H1 (cell line): ENCODE results near the gene MEGF11. TPM values are rescaled to one million over a fixed set of nuclear protein-coding genes. Genes with fewer than 3 reads are reported as not detected.

ENCODE experiments used
- CTCF ChIA-PET: fragments of 300-600 bp; sonication (Branson Sonifier 250); formaldehyde crosslinking; loops from one replicate; lab custom pipeline; 2021; ENCODE audit not compliant: partially characterized antibody; lab: Charles Lee
- POLR2A ChIA-PET: fragments of 300-600 bp; sonication (Branson Sonifier 250); formaldehyde crosslinking; loops from one replicate; lab custom pipeline; 2021; ENCODE audit warnings: inconsistent platforms; ENCODE audit not compliant: partially characterized antibody; lab: Charles Lee
- DNase-seq, 2 experiments: peaks; one replicate each; pipeline versions ENCODE4 v3.0.0 to v3.0.0-alpha.2; 2010 to 2022; ENCODE audit warnings: low spot score in 2 of 2, low read depth in 1 of 2, mixed read lengths in 1 of 2
- FAIRE-seq: peaks from 2 replicates; lab custom pipeline; 2011; peaks lifted over from hg19 to GRCh38; lab: Jason Lieb, UNC
- H2AFZ ChIP-seq: 2 replicates; pipeline ENCODE4 v1.8.1; 2012; ENCODE audit warnings: low read length, inconsistent platforms
- H2AK5ac ChIP-seq: 2 replicates; pipeline ENCODE4 v1.6.1; 2013; ENCODE audit warnings: low read depth, low read length
- H2BK120ac ChIP-seq: replicated peaks from 2 replicates; pipeline ENCODE3; 2013; ENCODE audit warnings: low read depth, low read length, inconsistent platforms
- H2BK12ac ChIP-seq: 2 replicates; pipeline ENCODE4 v1.6.1; 2013; ENCODE audit warnings: low read depth, low read length
- H2BK15ac ChIP-seq: 2 replicates; pipeline ENCODE4 v1.6.1; 2013; ENCODE audit warnings: low read length
- H2BK20ac ChIP-seq: 2 replicates; pipeline ENCODE4 v1.6.1; 2013; ENCODE audit warnings: low read length
- H2BK5ac ChIP-seq: 2 replicates; pipeline ENCODE4 v1.6.1; 2013; ENCODE audit warnings: low read depth, low read length
- H3K14ac ChIP-seq: 2 replicates; pipeline ENCODE4 v1.6.1; 2013; ENCODE audit warnings: inconsistent platforms; ENCODE audit not compliant: insufficient read length
- H3K18ac ChIP-seq: 2 replicates; pipeline ENCODE4 v1.6.1; 2013; ENCODE audit warnings: low read length; ENCODE audit errors: extremely low read depth
- H3K23ac ChIP-seq: 2 replicates; pipeline ENCODE4 v1.6.1; 2013; ENCODE audit warnings: inconsistent platforms; ENCODE audit not compliant: insufficient read length
- H3K23me2 ChIP-seq: 2 replicates; pipeline ENCODE4 v1.6.1; 2013; ENCODE audit warnings: low read depth, low read length
- H3K27ac ChIP-seq: 2 replicates; pipeline ENCODE4 v1.6.1; 2011; ENCODE audit warnings: low read depth, low read length, inconsistent platforms
- H3K27me3 ChIP-seq, 4 experiments: replicated peaks in 1 of 4; 1 replicate in 1 of 4; 2 replicates in 3 of 4; pipeline versions ENCODE4 v1.6.1 to v1.8.1; 2011 to 2013; ENCODE audit warnings: low read length in 3 of 4, mild to moderate bottlenecking in 3 of 4, inconsistent platforms in 2 of 4, mixed read lengths in 2 of 4, moderate library complexity in 1 of 4; ENCODE audit not compliant: control insufficient read depth in 3 of 4, insufficient read depth in 3 of 4; ENCODE audit errors: extremely low read depth in 1 of 4
- H3K36me3 ChIP-seq, 4 experiments: 2 replicates each; pipeline versions ENCODE4 v1.6.1 to v1.8.1; 2011 to 2013; ENCODE audit warnings: mild to moderate bottlenecking in 4 of 4, low read length in 3 of 4, moderate library complexity in 2 of 4, control low read depth in 1 of 4, inconsistent platforms in 1 of 4; ENCODE audit not compliant: insufficient read depth in 4 of 4, control insufficient read depth in 2 of 4
- H3K4ac ChIP-seq: replicated peaks from 2 replicates; pipeline ENCODE3; 2013; ENCODE audit warnings: low read length, low read depth, mixed read lengths, inconsistent platforms; ENCODE audit not compliant: insufficient read length
- H3K4me1 ChIP-seq, 4 experiments: replicated peaks in 1 of 4; 1 replicate in 1 of 4; 2 replicates in 3 of 4; pipeline versions ENCODE4 v1.6.1 to v1.8.1; 2011 to 2013; ENCODE audit warnings: low read length in 3 of 4, inconsistent platforms in 2 of 4, mixed read lengths in 1 of 4; ENCODE audit not compliant: insufficient read depth in 4 of 4, control insufficient read depth in 3 of 4
- H3K4me2 ChIP-seq, 2 experiments: 2 replicates each; pipeline versions ENCODE4 v1.6.1 to v1.8.1; 2011 to 2013; ENCODE audit warnings: low read depth in 2 of 2, low read length in 2 of 2, control low read depth in 1 of 2, inconsistent platforms in 1 of 2, mild to moderate bottlenecking in 1 of 2; ENCODE audit not compliant: insufficient read depth in 1 of 2
- H3K4me3 ChIP-seq, 4 experiments: fragments of 200-600, 300-600 bp in 1 of 4; sonication (generic), shearing (Covaris generic), sonication (Bioruptor Twin) in 1 of 4; 2 replicates each; pipeline versions ENCODE4 v1.5.1 to v1.8.1; 2011 to 2016; ENCODE audit warnings: low read length in 4 of 4, low read depth in 3 of 4, control low read depth in 2 of 4, inconsistent platforms in 2 of 4, mild to moderate bottlenecking in 2 of 4, mixed read lengths in 1 of 4, moderate library complexity in 1 of 4; ENCODE audit not compliant: insufficient read depth in 2 of 4; ENCODE audit errors: extremely low read depth in 1 of 4
- H3K56ac ChIP-seq: replicated peaks from 2 replicates; pipeline ENCODE3; 2013; ENCODE audit warnings: low read depth, mild to moderate bottlenecking, mixed read lengths, low read length, inconsistent platforms; ENCODE audit not compliant: insufficient read length
- H3K79me1 ChIP-seq: 2 replicates; pipeline ENCODE4 v1.6.1; 2013; ENCODE audit warnings: low read depth, low read length, control low read depth
- H3K79me2 ChIP-seq, 2 experiments: 2 replicates each; pipeline versions ENCODE4 v1.6.1 to v1.8.1; 2012 to 2013; ENCODE audit warnings: low read length in 2 of 2, mild to moderate bottlenecking in 2 of 2, inconsistent platforms in 1 of 2; ENCODE audit not compliant: insufficient read depth in 2 of 2, control insufficient read depth in 1 of 2
- H3K9ac ChIP-seq, 4 experiments: replicated peaks in 1 of 4; 1 replicate in 1 of 4; 2 replicates in 3 of 4; pipeline versions ENCODE4 v1.6.1 to v1.8.1; 2011 to 2013; ENCODE audit warnings: low read depth in 3 of 4, low read length in 3 of 4, control low read depth in 2 of 4, mild to moderate bottlenecking in 2 of 4, moderate library complexity in 2 of 4, inconsistent platforms in 1 of 4; ENCODE audit errors: extremely low read depth in 1 of 4
- H3K9me3 ChIP-seq, 2 experiments: 2 replicates each; pipeline versions ENCODE4 v1.6.1 to v1.8.1; 2012 to 2013; ENCODE audit warnings: mild to moderate bottlenecking in 2 of 2, moderate library complexity in 2 of 2, control low read depth in 1 of 2, inconsistent platforms in 1 of 2, low read depth in 1 of 2, low read length in 1 of 2, mixed read lengths in 1 of 2; ENCODE audit not compliant: insufficient read depth in 2 of 2
- H4K20me1 ChIP-seq, 2 experiments: replicated peaks in 1 of 2; 2 replicates each; pipeline versions ENCODE3 to v1.8.1; 2011 to 2013; ENCODE audit warnings: inconsistent platforms in 2 of 2, low read length in 2 of 2, mild to moderate bottlenecking in 1 of 2; ENCODE audit not compliant: insufficient read depth in 2 of 2, control insufficient read depth in 1 of 2
- H4K5ac ChIP-seq: 2 replicates; pipeline ENCODE4 v1.6.1; 2013; ENCODE audit warnings: low read length, low read depth, mixed read lengths, inconsistent platforms; ENCODE audit not compliant: insufficient read length
- H4K8ac ChIP-seq: 2 replicates; pipeline ENCODE4 v1.8.0; 2013; ENCODE audit warnings: mild to moderate bottlenecking, moderate library complexity, low read length, inconsistent platforms; ENCODE audit not compliant: insufficient read depth; ENCODE audit errors: extremely low read depth
- H4K91ac ChIP-seq: replicated peaks from 2 replicates; pipeline ENCODE3; 2013; ENCODE audit warnings: low read length, mixed read lengths, inconsistent platforms; ENCODE audit not compliant: insufficient read length
- ASH2L ChIP-seq: fragments of 200-600, 300-600 bp; sonication (generic); IDR thresholded peaks from one replicate; pipeline ENCODE4 v1.7.1; 2017; ENCODE audit warnings: low read length
- ATF3 ChIP-seq: IDR thresholded peaks from 2 replicates; pipeline ENCODE4 v1.6.1; 2011; ENCODE audit warnings: low read depth, mild to moderate bottlenecking, low read length; ENCODE audit not compliant: insufficient read depth
- BRCA1 ChIP-seq: IDR thresholded peaks from 2 replicates; pipeline ENCODE4 v1.6.1; 2012; ENCODE audit warnings: low read depth, low read length, improper control_type of control experiment
- CREB1 ChIP-seq: IDR thresholded peaks from 2 replicates; pipeline ENCODE4 v1.6.1; 2012; ENCODE audit warnings: inconsistent platforms
- EZH2 ChIP-seq: fragments of 200-600 bp; sonication (generic); IDR thresholded peaks from 2 replicates; pipeline ENCODE4 v1.7.1; 2012; ENCODE audit warnings: low read depth, mild to moderate bottlenecking, moderate library complexity, low read length, inconsistent platforms; ENCODE audit not compliant: severe bottlenecking
- GTF2F1 ChIP-seq: IDR thresholded peaks from 2 replicates; pipeline ENCODE4 v1.6.1; 2012; ENCODE audit warnings: low read depth, low read length, improper control_type of control experiment, borderline replicate concordance
- JUND ChIP-seq: IDR thresholded peaks from 2 replicates; pipeline ENCODE4 v1.6.1; 2011; ENCODE audit warnings: mild to moderate bottlenecking, improper control_type of control experiment, low read length
- KDM5A ChIP-seq: fragments of 200-600 bp; IDR thresholded peaks from 2 replicates; pipeline ENCODE4 v1.7.1; 2012; ENCODE audit warnings: mild to moderate bottlenecking, low read length, inconsistent platforms, mixed read lengths
- RAD21 ChIP-seq, 2 experiments: IDR thresholded peaks in 1 of 2; conservative IDR thresholded peaks in 1 of 2; 2 replicates each; pipeline ENCODE4 v1.6.1; 2011; ENCODE audit warnings: low read depth in 2 of 2, low read length in 2 of 2, improper control_type of control experiment in 1 of 2, inconsistent platforms in 1 of 2, mild to moderate bottlenecking in 1 of 2, moderate library complexity in 1 of 2
- TBP ChIP-seq: IDR thresholded peaks from 2 replicates; pipeline ENCODE4 v1.6.1; 2011; ENCODE audit warnings: low read depth, low read length, improper control_type of control experiment
- WGBS, 2 experiments: shearing (Covaris generic) in 1 of 2; methylation state at CpG; one replicate each; pipeline versions ENCODE4 v1.1.6 to v1.1.7; 2013 to 2015; ENCODE audit warnings: low lambda C conversion rate in 2 of 2, mixed read lengths in 2 of 2, inconsistent platforms in 1 of 2, low coverage in 1 of 2, missing lambda C conversion rate in 1 of 2; ENCODE audit not compliant: insufficient replicate concordance in 2 of 2, insufficient coverage in 1 of 2, insufficient read length in 1 of 2; ENCODE audit errors: extremely low coverage in 1 of 2, missing lambda C conversion rate in 1 of 2; 5-methylcytosine and 5-hydroxymethylcytosine counted together
- polyA plus RNA-seq, 7 experiments: library from polyadenylated mRNA; depleted of rRNA in 3 of 7; stranded (reverse) in 5 of 7; unstranded in 2 of 7; fragments of >200 nt in 5 of 7; fragments of 200-250 nt in 2 of 7; gene quantifications; 1 replicate in 5 of 7; 2 replicates in 1 of 7; 4 replicates in 1 of 7; pipeline versions ENCODE4 v1.2.1 to v1.2.3, GENCODE V29; 2011 to 2013; ENCODE audit warnings: missing spikeins in 2 of 7, mixed read lengths in 2 of 7
- total RNA-seq: library from RNA; stranded (reverse); fragmentation: NEBNext Ultra II Directional; extraction: Animal tissue kit (Norgen Biotek cat#: 25700); gene quantifications from 2 replicates; pipeline ENCODE4 v1.2.1, GENCODE V29; 2021
- TF ChIP-seq, protein P1 (sequence below): IDR thresholded peaks from 2 replicates; pipeline ENCODE4 v1.6.1; 2012; ENCODE audit warnings: inconsistent platforms

The MEGF11 gene
- total and polyA plus RNA-seq, 2 of the 8 experiments (the other 6 are each of a cell fraction or from before 2014, with no cell fraction given), result 4.4 to 4.8 TPM

DNA sequence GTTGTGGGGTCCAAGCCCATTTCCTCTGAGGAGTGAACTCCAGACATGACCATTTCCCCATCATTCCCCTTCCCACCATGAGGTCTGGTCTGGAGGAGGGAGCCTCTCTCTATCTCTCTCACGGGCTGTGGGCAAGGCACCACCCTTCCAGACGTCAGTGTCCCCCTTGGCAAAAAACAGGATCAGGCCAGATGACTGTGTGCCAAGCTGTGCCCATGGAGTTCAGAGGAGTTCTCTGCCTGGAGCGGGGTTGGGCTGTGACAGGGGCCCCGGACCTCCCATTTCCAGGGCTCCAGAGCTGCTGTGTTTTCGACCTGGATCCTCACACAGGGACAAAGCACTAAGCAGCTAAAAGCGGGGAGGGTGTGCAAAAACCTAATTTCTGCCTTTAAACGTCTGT lies 259.8 kb downstream of the MEGF11 start:
- Histone ChIP-seq H3K27ac (no peak overlapping the region), H3K56ac (no peak overlapping the region), H2BK12ac (no peak overlapping the region), H4K5ac (no peak overlapping the region), H4K8ac (peak overlapping the region; percentile 31; the same call in 1 of the 2 replicates), H3K23me2 (no peaks in the 10 kb centered on the region), H2BK15ac (peak overlapping the region; percentile 75; the same call in 1 of the 2 replicates), H3K79me2 (no peaks in the 10 kb centered on the region), H3K4me3 (no peak overlapping the region), H3K36me3 (no peaks in the 10 kb centered on the region), H3K4me2 (no peak overlapping the region), H2BK20ac (no peak overlapping the region), H3K14ac (no peak overlapping the region), H3K9me3 (no peaks in the 10 kb centered on the region), H3K4me1 (peaks cover 0 to 19% (median 5%) of the 10 kb centered on the region in 4 experiments; a peak in 5 of 7 replicates), H2BK5ac (no peak overlapping the region), H3K9ac (no peak overlapping the region), H2AK5ac (no peak overlapping the region), H3K4ac (no peak overlapping the region), H2BK120ac (no peak overlapping the region), H3K27me3 (no peaks in the 10 kb centered on the region), H4K91ac (no peak overlapping the region), H3K18ac (no peak overlapping the region), H2AFZ (no peak overlapping the region), H4K20me1 (no peaks in the 10 kb centered on the region), H3K79me1 (no peaks in the 10 kb centered on the region; the same call in 1 of the 2 replicates), H3K23ac (no peak overlapping the region)
- TF ChIP-seq CREB1, result no peak
- no peak for TF ChIP-seq KDM5A
- TF ChIP-seq ATF3, result no peak
- TF ChIP-seq GTF2F1, result no peak
- TF ChIP-seq RAD21 (IDR thresholded peaks at IDR 0.05 in 1 of 2, conservative IDR thresholded peaks at IDR 0.05 in 1 of 2; ENCODE audit: low read depth in 2 of 2, low read length in 2 of 2), result no peak
- no peak for TF ChIP-seq TBP
- TF ChIP-seq, protein P1, sequence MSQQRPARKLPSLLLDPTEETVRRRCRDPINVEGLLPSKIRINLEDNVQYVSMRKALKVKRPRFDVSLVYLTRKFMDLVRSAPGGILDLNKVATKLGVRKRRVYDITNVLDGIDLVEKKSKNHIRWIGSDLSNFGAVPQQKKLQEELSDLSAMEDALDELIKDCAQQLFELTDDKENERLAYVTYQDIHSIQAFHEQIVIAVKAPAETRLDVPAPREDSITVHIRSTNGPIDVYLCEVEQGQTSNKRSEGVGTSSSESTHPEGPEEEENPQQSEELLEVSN, result no peak
- TF ChIP-seq BRCA1, result no peak
- no peak for TF ChIP-seq ASH2L
- TF ChIP-seq EZH2, result no peak
- TF ChIP-seq JUND, result no peak
- no peak for DNase-seq
- ChIA-PET POLR2A (interaction anchor here (0.7 kb wide), 1 partner anchor 35 kb away, joined by 3 read pairs; no protein-coding TSS in a partner anchor), CTCF (interaction anchor here (1.1 to 9.7 kb wide), 4 partner anchors 10 to 52 kb away, joined by 3 to 70 read pairs (median 4); no protein-coding TSS in a partner anchor)
- WGBS, 2 experiments, result 87% methylated on average over 7 of the region's 7 CpGs; no CpG with 5 or more reads in 1 of the 2 experiments
- no peak for FAIRE-seq
